Measurements from ENCODE around the gene METTL27. TPM values are rescaled to one million over a fixed set of nuclear protein-coding genes. Genes with fewer than 3 reads are reported as not detected.
"Not testable (repeated sequence)": the region's sequence is repeated elsewhere in the genome, so short reads cannot be mapped to it uniquely, and the experiment has no call there.

Gene METTL27
- total RNA-seq, 1 experiment from 2014 or later, result 0.55 TPM

DNA sequence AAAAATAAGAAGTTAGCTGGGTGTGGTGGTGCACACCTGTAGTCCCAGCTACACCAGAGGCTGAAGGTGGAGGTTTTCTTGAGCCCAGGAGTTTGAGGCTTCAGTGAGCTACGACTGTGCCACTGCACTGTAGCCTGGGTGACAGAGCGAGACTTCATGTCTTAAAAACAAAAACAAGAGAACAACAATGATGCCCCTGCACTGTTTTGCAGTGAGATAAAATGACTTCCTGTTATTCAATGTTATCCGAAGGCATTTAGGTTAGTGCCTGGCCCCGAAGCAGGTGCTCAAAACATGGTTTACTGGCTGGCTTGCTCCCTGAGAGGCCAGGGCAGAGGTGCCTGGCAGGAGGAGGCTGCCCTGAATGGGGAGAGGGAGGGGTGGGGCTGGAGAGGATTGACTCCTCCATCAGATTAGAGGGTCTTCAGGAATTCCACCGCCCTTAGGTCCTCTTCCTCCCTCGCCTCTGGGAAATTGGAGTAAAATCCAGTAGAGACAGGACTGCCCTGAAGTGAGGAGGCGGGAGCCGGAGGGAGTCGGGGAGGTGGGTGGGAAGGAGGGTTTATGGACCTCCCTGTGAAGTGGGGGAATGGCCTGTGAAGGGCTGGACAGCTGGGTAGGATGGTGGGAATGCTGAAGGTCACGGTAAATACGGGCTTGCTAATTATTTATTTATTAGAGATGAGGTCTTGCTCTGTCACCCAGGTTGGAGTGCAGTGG lies 18.3 kb downstream of the METTL27 start:
- H3K27ac ChIP-seq, result no peak overlapping the region
- DNase-seq, result no peak

DNA sequence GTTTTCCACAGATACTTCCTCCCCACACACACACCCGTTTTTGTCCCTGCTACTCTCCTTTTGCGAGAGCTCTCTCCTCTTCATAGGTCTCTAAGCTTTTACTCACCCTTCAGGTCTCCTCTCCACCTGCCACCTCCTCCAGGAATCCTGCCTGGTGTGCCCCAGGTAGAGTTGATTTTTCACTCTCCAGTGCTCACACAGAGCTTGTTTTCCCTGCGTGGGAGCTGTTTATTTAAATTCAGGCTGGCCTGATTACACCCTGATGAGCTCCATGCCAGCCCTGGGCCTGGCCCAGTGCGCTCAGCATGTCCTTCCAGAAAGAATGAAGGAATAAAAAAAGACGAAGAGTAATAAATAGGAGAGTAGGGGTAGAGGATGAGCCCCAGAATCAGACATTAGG lies 19.1 kb downstream of the METTL27 start:
- Histone ChIP-seq H3K4me3 (no peak overlapping the region), H3K36me3 (no peaks in the 10 kb centered on the region), H3K27ac (no peak overlapping the region), H3K4me1 (peaks cover 30% of the 10 kb centered on the region), H3K27me3 (no peaks in the 10 kb centered on the region; the same call in 1 of the 2 replicates), H3K9me3 (replicated peaks) (no peaks in the 10 kb centered on the region)
- no peak for DNase-seq

More for the DNA sequence above, 18.3 kb downstream of the METTL27 start:
- H3K9me3 ChIP-seq (replicated peaks), result no peaks in the 10 kb centered on the region
- no peaks in the 10 kb centered on the region; the same call in 1 of the 2 replicates for H3K27me3 ChIP-seq
- no peaks in the 10 kb centered on the region for H3K36me3 ChIP-seq
- no peak overlapping the region for H3K4me3 ChIP-seq
- H3K4me1 ChIP-seq, result peaks cover 31% of the 10 kb centered on the region

- peak; percentile 69 to 74 for DNase-seq
- no peaks in the 10 kb centered on the region; the same call in 1 of the 2 replicates for H3K27me3 ChIP-seq
- no peak overlapping the region for H3K4me3 ChIP-seq
- H3K36me3 ChIP-seq, result no peaks in the 10 kb centered on the region
- H3K9me3 ChIP-seq (replicated peaks), result no peaks in the 10 kb centered on the region
- peaks cover 25% of the 10 kb centered on the region for H3K4me1 ChIP-seq
- no peak overlapping the region for H3K27ac ChIP-seq
Measured at GRCh38 chr7:73822319-73823173, 19.8 kb downstream of the METTL27 start.

DNA sequence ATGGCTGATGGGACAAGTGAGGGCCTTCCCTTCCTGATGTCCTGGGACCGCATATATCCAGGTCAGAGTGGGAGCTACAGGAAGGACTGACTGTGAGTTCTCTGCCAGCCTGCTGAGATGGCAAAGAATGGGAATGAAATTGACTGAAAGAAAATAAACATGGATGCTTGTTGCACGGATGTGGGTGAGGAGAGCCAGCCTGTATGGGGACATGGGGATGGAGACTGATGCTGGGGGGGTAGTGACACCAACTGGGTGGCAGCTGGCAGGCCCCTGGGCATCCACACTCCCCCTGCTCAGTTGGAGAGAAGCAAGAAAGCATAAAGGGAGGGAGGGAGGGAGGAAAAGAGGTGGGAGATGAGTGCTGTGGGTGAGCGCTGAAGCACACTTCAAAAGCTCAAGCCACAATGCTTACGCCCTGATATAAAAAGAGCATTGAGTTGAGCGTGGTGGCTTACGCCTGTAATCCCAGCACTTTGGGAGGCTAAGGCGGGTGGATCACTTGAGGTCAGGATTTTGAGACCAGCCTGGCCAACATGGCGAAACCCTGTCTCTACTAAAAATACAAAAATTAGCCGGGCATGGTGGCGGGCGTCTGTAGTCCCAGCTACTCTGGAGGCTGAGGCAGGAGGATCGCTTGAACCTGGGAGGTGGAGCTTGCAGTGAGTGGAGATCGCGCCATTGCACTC lies 20.6 kb downstream of the METTL27 start:
- DNase-seq; H3K4me3 ChIP-seq; H3K36me3 ChIP-seq; H3K27me3 ChIP-seq; H3K9me3 ChIP-seq (replicated peaks); H3K27ac ChIP-seq: not testable (repeated sequence)
- peaks cover 18% of the 10 kb centered on the region for H3K4me1 ChIP-seq

DNA sequence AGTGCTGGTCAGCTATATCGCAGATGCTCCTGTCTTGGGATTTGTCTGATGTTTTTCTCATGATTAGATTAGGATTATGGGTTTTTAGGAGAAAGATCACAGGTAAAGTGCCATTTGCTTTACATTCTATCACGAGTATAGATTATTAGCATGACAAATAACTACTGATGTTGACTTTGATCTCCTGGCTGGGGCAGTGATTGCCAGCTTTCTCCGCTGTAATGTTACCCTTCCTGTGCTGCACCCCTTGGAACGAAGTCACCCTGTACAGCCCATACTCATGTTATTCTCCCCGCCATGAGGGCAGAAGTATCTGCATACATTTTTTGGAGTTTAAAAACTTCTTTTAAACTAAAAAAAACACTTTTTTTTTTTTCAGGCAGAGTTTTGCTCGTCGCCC lies 22.3 kb downstream of the METTL27 start:
- Histone ChIP-seq H3K9me3 (replicated peaks) (no peaks in the 10 kb centered on the region), H3K27me3 (no peaks in the 10 kb centered on the region; the same call in 1 of the 2 replicates), H3K4me1 (peaks cover 9% of the 10 kb centered on the region; the same call in 1 of the 2 replicates), H3K27ac (no peak overlapping the region), H3K36me3 (no peaks in the 10 kb centered on the region), H3K4me3 (no peak overlapping the region)
- no peak for DNase-seq

- Histone ChIP-seq H3K4me3 (no peak overlapping the region), H3K27me3 (no peaks in the 10 kb centered on the region), H3K36me3 (no peaks in the 10 kb centered on the region), H3K9me3 (replicated peaks) (no peaks in the 10 kb centered on the region), H3K4me1 (no peaks in the 10 kb centered on the region), H3K27ac (no peak overlapping the region)
- DNase-seq, result no peak
Measured at GRCh38 chr7:73817121-73817520, 25.2 kb downstream of the METTL27 start.

GRCh38 chr7:73815436-73815835 lies 26.9 kb downstream of the METTL27 start:
- no peaks in the 10 kb centered on the region for H3K9me3 ChIP-seq (replicated peaks)
- no peaks in the 10 kb centered on the region for H3K36me3 ChIP-seq
- no peaks in the 10 kb centered on the region for H3K27me3 ChIP-seq
- no peaks in the 10 kb centered on the region for H3K4me1 ChIP-seq
- no peak overlapping the region for H3K27ac ChIP-seq
- DNase-seq, result no peak
- no peak overlapping the region for H3K4me3 ChIP-seq

DNA sequence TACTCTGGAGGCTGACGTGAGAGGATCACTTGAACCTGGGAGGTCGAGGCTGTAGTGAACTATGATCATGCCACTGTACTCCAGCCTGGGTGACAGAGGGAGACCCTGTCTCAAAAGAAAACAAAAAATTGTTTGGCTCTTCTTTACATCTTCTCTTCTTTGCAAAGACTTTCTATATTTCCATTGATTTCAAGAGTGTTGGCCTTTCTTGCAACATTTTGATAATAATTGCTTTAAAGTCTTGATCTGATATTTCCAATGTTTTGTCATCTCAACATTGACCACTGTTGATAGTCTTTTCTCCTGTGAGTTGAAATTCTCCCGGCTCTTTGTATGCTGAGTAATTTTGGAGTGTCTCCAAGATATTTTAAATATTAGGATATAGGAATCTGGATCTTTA lies 29.3 kb downstream of the METTL27 start:
- no peaks in the 10 kb centered on the region for H3K27me3 ChIP-seq
- H3K4me1 ChIP-seq, result no peaks in the 10 kb centered on the region
- no peak overlapping the region for H3K4me3 ChIP-seq
- no peak for DNase-seq
- H3K27ac ChIP-seq, result no peak overlapping the region
- H3K36me3 ChIP-seq, result no peaks in the 10 kb centered on the region
- H3K9me3 ChIP-seq (replicated peaks), result no peaks in the 10 kb centered on the region

DNA sequence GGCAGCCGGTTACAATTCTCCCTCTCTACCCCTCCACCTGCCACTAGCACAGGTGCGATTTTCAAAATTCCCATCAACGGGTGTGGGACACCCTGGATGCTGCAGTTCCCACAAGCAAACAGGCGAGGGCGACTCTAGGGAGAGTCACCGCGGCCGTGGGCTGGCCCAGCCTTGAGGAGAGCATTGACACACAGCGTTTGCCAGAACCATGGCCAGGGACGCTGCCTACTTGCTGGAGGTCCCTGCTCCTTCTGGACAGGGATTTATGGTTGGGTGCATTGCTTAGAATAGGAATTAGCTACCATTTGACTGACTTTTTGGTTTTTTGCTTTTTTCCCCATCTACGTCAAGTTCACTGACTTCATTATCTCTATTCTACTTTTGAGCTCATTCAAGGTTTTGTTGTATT lies 30.6 kb downstream of the METTL27 start:
- no peaks in the 10 kb centered on the region for H3K36me3 ChIP-seq
- H3K4me1 ChIP-seq, result no peaks in the 10 kb centered on the region
- H3K9me3 ChIP-seq (replicated peaks), result no peaks in the 10 kb centered on the region
- no peak overlapping the region for H3K27ac ChIP-seq
- no peaks in the 10 kb centered on the region for H3K27me3 ChIP-seq
- peak; percentile 68 to 82 for DNase-seq
- no peak overlapping the region for H3K4me3 ChIP-seq

- no peak for DNase-seq
Measured at GRCh38 chr7:73810998-73811360, 31.3 kb downstream of the METTL27 start.

GRCh38 chr7:73809467-73809951 lies 32.8 kb downstream of the METTL27 start:
- H3K27me3 ChIP-seq, result peaks cover 7% of the 10 kb centered on the region; the same call in 1 of the 2 replicates
- H3K4me1 ChIP-seq, result no peaks in the 10 kb centered on the region
- no peak overlapping the region for H3K27ac ChIP-seq
- no peak for DNase-seq
- H3K36me3 ChIP-seq, result no peaks in the 10 kb centered on the region
- no peaks in the 10 kb centered on the region for H3K9me3 ChIP-seq (replicated peaks)
- no peak overlapping the region for H3K4me3 ChIP-seq

More at GRCh38 chr7:73810998-73811360, 31.3 kb downstream of the METTL27 start:
- no peaks in the 10 kb centered on the region for H3K9me3 ChIP-seq (replicated peaks)
- peaks cover 3% of the 10 kb centered on the region; the same call in 1 of the 2 replicates for H3K27me3 ChIP-seq
- H3K27ac ChIP-seq, result no peak overlapping the region
- no peak overlapping the region for H3K4me3 ChIP-seq
- no peaks in the 10 kb centered on the region for H3K4me1 ChIP-seq
- no peaks in the 10 kb centered on the region for H3K36me3 ChIP-seq

DNA sequence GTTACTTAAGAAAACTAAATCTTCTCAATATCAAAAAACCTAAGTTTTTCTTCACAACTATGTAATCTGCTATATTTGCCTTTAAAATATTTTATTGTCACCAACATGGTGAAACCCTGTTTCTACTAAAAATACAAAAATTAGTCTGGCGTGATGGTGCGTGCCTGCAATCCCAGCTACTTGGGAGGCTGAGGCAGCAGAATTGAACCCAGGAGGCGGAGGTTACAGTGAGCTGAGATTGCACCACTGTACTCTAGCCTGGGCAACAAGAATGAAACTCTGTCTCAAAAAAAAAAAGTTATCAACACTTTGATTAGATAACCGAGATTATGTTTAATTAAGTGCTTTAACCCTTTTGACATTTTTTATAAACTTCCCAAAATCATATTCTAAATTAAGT lies 39.9 kb downstream of the METTL27 start:
- no peak overlapping the region for H3K27ac ChIP-seq
- DNase-seq, result no peak
- no peaks in the 10 kb centered on the region for H3K36me3 ChIP-seq

DNA sequence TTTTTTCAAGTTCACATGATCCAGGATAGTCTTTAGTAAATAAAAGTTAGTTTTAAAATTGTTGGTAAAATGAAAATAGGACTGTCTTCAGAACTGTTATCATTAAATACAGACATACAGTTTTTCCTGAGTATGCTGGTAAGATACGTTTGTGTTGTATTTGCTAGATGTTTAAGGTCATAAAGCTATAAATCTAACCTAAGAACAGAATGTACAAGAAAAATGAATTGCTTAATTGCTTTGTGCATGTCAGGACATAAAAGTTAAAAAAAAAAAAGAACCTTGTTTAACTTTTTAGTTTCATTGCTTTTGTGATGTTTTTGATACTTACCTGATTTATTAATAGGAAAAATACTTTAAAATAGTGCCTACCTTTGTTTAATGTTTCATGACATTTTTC lies 40.7 kb downstream of the METTL27 start:
- no peaks in the 10 kb centered on the region for H3K36me3 ChIP-seq
- DNase-seq, result no peak
- H3K9me3 ChIP-seq (replicated peaks), result no peaks in the 10 kb centered on the region
- no peak overlapping the region for H3K27ac ChIP-seq
- peaks cover 7% of the 10 kb centered on the region for H3K27me3 ChIP-seq
- no peak overlapping the region for H3K4me3 ChIP-seq
- no peaks in the 10 kb centered on the region for H3K4me1 ChIP-seq

More for the DNA sequence above, 39.9 kb downstream of the METTL27 start:
- H3K4me1 ChIP-seq, result no peaks in the 10 kb centered on the region
- no peaks in the 10 kb centered on the region for H3K9me3 ChIP-seq (replicated peaks)
- H3K27me3 ChIP-seq, result peaks cover 7% of the 10 kb centered on the region
- H3K4me3 ChIP-seq, result no peak overlapping the region

GRCh38 chr7:73799282-73800141 lies 42.8 kb downstream of the METTL27 start:
- no peaks in the 10 kb centered on the region; the same call in 1 of the 2 replicates for H3K27me3 ChIP-seq
- H3K36me3 ChIP-seq, result no peaks in the 10 kb centered on the region
- DNase-seq, result no peak

More at GRCh38 chr7:73799282-73800141, 42.8 kb downstream of the METTL27 start:
- Histone ChIP-seq H3K4me1 (no peaks in the 10 kb centered on the region), H3K27ac (no peak overlapping the region), H3K4me3 (no peak overlapping the region), H3K9me3 (replicated peaks) (no peaks in the 10 kb centered on the region; the same call in 1 of the 2 replicates)

All from SJCRH30 (cell line).